GOT3 (cell line): ENCODE measurements around the gene HEMGN.
"Not testable (repeated sequence)": the region's sequence is repeated elsewhere in the genome, so short reads cannot be mapped to it uniquely, and the experiment has no call there.

Experiments used
- DNase-seq: peaks from one replicate; lab custom pipeline; 2025; ENCODE audit warnings: mixed read lengths; lab: John Stamatoyannopoulos, UW

HEMGN gene, protein sequence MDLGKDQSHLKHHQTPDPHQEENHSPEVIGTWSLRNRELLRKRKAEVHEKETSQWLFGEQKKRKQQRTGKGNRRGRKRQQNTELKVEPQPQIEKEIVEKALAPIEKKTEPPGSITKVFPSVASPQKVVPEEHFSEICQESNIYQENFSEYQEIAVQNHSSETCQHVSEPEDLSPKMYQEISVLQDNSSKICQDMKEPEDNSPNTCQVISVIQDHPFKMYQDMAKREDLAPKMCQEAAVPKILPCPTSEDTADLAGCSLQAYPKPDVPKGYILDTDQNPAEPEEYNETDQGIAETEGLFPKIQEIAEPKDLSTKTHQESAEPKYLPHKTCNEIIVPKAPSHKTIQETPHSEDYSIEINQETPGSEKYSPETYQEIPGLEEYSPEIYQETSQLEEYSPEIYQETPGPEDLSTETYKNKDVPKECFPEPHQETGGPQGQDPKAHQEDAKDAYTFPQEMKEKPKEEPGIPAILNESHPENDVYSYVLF

DNA sequence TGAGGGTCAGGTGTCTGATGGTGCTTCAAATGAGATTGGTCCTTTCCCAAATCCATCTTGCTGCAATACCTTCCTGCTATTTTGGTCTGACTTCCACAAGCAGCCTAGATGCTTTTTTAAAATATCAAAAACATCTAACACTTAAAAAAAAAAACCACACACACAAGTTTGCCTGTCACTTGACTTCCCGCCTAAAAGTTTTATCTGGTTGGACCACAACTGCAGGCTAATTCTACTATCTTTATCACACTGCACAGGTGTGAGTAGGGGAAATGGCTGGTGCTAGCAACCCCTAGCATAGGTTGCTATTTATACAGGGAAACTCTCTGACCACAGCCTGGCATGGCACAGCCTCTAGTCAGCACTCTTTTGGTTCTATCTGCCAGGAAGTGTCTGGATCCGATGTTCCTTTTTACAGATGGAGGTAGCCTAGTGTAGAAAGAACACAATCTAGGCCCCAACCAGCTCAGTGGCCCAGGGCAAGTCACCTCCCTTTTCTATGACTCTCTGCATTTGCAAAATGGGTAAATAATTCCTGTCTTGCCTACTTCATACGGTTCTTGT, at the start of gene HEMGN:
Gene HEMGN (minus strand): TSS at position 92 of the 564 bp plus-strand sequence. CDS start 36 bp downstream, at position 56.
- no peak for DNase-seq

DNA sequence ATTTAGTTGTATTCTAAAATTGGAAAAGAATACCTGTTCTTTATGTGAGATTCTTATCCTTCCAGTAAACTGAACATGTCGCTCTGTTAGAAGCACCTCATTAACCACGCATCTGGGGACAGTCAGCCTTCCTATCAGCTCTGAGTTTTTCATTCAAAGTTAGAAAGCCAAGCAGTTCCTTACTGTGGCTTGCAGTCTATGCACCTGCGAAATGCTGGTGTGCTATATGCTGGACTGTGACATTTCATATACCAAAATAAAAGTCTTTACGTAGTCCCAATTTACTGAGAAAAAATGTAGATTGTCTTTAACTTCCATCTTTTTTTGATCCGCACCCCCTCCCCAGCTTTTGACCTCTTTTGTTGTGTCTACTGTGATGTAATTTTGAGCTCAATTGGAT, 49.5 kb upstream of the HEMGN start:
- no peak for DNase-seq

DNA sequence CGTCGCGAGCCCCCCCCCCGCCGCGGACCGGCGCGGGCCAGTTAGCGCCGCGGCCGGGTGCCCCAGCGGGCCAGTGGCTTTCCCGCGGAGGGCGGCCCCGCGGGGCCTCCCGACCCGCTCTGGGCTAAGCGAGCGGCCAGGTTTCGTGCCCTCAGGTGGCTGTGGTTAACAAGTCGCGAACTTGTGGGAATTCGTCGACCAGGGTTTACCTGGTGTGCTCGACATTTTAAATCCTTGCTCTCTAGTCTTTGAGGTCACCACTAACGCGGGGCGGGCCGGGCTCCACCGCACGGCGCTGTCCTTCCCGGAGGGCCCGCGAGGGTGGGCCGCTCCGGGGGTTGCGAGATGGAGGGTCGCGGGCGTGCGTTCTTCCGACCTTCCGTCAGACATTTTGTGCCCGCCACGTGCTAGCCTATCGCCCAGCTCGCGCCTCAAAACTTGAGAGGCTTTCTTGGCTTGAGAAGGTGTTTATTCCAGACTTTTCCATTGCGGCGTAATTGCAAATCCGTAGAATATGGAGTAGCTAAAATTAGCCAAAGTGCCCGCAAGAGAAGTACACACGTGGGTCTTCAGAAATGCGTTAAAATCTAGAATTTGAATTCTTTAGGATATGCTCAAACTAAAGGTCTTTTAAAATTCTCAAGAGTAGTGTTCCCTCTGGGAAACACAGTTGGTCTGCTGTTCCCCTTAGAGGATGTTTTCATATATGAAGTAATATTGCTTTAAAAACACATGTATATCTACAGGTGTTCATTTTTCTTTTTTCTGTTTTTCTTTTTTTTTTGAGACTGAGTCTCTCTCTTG, 47.3 kb upstream of the HEMGN start:
- no peak for DNase-seq

DNA sequence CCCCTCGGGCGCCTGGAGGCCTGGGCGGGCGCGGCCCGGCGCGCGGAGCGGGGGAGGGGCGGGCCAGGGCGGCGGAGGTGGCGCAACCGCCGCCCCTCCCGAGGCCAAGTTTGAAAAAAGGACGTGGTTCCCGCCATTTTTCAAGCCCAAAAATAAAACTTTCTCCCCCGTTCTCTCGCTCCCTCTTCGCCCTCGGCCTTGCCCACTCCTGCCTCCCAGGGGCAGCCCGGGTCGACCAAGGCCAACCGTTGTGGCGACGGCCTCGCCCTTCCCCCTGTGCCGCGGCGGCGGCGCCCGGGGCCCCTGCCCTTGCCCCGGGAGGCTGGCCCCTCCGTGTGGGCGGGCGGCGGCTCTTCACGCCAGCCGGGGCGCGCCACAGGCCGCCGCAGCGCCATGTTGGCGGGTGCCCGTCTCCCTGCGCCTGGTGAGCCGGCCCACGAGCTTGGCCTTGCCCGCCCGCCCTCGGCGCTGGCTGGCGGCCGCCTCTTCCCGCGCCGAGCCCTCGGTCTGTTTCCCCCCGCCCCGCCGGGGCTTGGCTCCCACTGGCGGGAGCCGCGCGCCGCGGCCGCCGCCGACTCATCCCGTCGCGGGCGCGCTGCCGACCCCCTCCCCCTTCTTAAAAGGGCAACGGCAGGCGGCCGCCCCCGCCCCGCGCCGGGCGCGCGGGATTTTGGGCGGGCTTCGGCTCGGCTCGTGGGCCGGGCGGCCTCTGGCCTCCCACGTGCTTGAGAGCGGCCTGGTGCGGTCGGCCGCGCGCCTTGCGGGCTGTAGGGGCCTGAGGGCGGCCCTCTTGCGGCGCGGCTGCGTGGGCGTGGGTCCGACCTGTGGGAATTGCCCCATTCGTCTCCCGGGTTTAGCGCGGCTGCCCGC, 46.5 kb upstream of the HEMGN start:
- peak; percentile 29 for DNase-seq

DNA sequence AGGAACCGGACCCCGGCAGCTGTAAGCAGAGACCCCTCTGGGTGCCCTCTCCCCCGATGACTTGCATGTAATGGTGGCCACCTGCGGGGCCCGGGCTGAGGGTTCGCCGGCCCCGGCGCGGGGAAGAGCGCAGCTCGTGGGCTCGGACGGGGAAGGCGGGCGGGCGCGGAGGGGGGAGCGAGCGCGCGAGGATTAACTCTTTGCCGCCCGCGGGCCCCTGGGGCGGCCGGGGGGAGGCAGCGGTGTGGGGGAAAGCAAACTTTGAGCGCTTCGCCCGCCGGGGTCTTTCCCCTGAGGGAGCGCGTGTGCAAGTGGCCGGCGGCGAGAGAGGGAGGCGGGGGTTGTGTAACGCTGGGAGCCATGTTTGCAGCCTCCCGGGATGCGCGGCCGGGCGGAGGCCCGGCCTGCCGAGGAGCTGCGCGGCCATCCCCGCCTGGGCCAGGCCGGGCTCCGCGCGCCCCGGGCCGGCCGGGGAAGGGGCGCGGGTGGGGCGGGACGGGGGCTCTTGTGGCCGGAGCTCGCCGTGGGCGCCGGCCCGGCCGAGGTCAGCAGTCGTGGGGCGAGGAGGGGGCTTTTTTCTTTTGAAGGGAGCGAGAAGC, 45.7 kb upstream of the HEMGN start:
- DNase-seq = no peak

DNA sequence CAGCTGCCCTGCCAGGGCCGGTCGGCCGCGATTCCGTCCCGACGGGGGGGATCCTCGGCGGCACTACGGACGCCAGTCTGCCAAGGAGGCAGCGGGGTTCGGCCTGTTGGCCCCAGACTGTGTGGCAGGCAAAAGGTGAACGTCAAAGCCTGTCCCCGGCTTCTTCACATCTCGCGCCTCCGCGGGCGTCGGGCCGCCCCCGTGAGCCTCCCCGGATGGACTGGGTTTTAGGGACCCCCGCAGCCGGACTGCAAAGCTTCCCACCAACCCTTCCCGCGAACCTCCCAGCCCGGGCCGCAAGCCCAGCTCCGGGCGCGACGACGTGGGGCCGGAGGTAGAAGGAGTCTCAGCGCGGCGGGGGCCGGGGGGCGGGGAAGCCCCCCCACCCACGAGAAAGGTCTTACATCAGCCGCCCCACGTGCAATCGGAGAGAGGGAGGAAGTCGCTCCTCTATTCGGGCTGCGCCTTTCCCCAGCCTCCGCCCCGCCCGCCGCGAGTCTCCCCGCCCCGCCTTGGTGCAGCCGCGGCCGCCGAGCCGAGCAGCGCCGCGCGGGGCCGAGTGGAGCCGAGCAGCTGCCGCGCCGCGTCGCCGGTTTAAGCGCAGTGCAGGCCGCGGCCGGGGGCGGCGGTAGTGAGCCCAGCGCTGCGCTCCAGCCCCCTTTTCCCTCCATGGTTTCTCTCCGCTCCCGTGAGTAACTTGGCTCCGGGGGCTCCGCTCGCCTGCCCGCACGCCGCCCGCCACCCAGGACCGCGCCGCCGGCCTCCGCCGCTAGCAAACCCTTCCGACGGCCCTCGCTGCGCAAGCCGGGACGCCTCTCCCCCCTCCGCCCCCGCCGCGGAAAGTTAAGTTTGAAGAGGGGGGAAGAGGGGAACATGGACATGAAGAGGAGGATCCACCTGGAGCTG, 45.0 kb upstream of the HEMGN start, which contains the start of gene ANP32B:
Gene ANP32B (plus strand): TSS at position 659 of the 906 bp plus-strand sequence. CDS start 215 bp downstream, at position 874.
- DNase-seq = peak; percentile 68

DNA sequence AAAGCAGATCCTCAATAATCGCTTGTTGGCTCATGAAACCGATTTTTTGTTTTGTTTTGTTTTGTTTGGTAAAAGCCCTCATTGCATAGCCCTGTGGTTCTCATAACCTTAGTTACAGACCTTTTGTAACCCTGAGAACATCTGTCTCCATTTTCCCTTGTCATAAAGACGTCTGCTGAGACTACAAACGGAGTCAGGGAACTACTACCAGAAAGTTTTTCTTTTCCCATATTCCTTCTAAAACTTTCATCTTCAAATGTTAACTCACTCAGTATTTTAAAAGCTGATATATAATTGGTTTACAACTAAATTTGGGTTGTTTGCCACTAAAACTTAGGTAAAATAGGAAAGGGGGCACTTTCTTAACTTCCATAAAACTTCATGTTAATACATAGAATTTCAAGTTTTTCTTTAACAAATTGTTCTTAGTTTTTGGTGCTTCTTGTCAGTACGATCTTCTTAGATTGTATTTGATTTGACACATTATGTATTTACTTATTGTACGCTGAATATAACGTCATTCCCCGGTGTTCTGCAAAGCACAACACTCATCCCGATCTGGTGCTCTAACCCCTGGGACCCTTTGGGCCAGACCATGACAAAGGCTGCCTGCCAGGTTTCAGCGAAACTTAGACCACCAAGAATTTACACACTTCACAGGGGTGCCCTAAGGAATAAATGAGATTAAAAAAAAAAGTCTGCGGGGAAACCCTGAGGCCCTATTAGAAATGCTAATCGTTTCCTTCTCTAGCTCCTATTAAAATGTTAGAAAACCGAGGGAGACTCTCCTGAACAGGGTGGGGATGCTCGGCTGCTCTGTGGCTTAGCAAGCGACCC, 44.1 kb upstream of the HEMGN start:
- no peak for DNase-seq

DNA sequence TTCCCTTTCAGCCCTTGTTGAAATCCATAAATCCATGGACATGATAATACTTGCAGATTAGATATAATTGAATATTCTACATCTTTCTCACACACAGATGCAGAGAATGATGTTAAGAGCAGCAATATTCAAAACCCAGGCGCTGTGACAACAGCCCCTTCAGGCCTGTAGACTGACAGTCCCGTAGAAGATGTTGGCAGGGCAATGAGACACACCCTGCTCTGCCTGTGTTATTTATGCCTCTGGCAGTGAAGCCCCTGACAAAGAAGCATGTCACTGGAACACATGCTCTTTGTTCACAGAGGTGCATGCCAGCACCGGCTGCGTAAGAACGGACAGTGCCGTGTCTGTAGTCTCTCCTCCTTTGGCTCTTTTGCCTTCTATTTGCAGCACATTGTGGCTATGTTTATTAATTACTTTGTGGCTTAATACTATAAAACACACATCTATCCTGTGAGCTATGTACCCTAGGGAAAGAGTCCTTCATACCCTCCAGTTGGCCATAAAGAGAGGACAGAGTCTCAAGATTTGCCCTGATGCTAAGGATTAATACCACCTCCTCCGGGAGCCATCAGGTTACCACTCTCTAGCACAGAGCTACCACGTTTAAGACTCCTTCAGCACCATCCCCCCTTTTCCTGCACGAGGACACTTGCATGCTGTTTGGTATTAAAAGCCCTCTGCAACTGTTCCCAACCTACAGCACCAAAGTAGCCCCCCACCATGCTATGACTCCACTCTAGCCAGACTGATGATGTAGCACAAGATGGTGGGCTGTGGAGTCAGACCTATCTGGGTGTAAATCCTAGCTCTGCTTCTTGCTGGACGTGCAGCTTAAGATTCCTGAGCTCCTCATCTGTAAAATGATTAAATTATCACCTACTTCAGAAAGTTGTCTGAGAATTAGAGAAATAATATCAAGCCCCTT, 43.2 kb upstream of the HEMGN start:
- no peak for DNase-seq

DNA sequence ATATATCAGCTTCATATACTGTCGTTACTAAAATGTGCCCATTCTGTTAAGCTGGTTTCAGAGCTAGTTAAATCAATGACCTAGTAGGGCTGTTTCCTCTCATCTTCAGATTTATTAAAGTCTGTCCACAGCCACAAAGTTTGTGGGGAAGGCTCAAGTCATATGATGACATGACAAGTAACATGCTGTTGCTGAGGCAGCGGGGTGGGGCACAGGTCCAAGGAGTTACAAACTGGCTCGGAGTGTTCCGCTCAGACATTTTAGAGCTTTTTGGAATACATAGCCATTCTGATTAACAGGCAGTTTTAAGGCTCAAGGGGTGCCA, 42.5 kb upstream of the HEMGN start:
- no peak for DNase-seq

DNA sequence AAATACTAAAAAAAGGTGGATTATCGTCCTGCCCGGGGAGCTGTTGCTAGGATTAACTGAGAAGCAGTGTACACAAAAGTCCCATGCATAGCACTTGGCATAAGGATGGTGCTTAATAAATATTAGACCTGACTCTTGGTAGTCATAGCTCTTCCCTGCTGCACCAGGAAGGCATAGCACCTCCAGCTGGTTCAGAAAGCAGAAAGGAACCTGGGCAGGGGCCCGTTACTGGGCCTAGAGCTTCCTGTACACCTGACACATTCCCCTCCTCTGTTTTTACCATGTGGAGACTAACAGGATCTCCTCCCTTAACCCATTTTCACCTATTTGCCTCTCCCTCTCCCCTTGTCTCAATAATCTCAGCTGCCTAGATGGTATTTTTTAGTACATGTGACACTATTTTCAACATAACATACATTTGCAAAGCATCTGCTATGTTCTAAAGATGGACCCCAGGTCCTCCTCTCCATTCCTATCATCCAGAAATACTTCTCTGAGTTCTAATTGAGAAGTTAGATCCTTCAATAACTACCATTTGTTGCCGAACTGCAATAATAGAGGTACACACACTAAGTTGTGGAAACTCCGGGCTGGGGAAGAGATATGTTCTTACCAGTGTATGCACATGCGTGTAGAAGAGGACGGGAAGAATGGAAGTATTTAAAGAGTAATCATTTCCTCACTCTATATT, 42.0 kb upstream of the HEMGN start:
- no peak for DNase-seq

DNA sequence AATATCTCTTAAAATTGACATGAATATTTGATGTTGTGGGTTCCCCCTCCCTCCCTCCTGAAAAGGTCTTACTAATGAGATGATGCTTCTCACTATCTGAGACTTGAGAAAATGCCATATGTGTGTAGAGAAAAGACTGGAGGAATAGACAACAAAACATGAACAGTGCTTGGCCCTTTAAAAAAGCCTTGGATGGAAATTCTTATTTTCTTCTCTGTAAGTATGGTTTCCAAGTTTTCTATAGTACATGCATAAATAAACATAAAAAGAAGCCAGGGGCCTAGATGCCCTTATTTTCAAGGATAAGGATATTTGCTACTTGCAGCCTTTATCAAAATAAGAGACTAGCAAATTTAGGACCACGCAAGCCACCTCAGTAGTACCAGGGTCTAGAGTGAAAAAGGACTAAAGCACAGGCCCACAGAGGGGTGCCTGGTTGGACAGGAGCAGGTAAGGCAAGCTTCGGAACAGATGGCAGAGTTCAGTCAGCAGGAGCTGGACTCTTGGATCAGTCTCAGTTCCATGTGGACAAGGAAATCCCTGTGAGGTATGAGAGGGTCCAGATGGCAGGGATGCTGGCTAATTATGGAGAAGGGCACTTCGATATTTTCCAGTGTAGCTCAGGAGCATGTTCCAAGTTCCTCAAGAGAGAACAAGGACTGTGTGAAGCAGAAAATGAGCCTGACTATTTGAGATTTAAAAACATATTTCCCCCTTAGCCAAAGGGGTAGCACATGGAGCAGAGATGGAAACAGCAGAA, 40.6 kb upstream of the HEMGN start:
- no peak for DNase-seq

DNA sequence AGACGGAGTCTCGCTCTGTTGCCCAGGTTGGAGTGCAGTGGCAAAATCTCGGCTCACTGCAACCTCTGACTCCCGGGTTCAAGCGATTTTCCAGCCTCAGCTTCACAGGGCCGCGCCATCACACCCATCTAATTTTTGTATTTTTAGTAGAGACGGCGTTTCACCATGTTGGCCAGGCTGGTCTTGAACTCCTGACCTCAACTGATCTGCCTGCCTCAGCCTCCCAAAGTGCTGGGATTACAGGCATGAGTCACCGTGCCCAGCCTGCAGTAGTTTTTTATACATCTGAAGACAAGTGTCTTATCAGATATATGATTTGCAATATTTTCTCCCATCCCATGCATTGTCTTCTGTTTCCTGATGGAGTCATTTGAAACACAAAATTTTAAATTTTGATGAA, 38.7 kb upstream of the HEMGN start:
- DNase-seq = not testable (repeated sequence)

DNA sequence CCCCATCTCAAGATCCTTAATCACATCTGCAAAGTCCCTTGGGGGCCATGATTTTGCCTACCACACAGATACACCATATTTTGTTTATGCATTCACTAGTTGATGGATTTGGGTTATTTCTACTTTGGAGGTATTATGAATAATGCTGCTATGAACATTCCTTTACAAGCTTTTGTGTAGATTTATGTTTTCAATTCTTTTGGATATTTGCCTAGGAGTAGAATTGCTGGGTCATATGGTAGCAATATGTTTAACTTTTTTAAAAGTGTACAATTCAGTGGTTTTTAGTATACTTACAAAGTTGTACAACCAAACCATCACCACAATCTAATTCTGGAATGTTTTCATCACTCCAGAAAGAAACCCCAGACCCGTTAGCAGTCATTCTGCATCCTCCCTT, 37.4 kb upstream of the HEMGN start:
- DNase-seq = no peak

DNA sequence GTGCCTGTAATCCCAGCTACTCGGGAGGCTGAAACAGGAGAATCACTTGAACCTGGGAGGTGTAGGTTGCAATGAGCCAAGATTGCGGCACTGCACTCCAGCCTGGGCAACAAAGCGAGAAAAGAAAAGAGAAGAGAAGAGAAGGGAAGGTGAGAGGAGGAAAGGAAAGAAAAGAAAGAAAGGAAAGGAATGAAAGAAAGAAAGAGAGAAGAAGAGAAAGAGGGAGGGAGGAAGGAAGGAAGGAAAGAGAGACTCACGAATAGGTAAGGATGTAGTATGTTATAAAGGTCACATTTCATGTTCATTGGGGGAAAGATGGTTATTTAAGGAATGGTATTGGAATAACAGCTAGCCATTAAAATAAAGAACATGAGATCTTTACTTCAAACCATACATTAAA, 34.8 kb upstream of the HEMGN start:
- DNase-seq = no peak

DNA sequence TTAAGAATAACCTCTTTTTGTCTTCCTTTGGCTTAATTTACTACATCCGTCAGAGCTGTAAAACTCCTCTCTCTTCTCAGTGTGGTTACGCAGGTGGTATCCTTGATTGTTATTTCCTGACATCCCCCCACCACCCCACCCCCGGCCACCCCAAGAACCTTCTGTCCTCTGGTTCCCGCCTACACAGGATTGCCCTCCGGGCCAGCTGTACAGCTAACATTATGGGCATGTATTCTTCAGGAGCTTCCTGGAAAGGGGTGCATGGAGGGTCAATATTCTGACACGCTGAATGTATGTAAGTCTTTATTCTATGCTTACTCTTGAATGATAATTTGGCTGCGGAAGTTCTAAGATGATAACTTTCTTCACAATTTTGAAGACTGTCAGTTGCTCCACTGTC, 32.2 kb upstream of the HEMGN start:
- DNase-seq = no peak

DNA sequence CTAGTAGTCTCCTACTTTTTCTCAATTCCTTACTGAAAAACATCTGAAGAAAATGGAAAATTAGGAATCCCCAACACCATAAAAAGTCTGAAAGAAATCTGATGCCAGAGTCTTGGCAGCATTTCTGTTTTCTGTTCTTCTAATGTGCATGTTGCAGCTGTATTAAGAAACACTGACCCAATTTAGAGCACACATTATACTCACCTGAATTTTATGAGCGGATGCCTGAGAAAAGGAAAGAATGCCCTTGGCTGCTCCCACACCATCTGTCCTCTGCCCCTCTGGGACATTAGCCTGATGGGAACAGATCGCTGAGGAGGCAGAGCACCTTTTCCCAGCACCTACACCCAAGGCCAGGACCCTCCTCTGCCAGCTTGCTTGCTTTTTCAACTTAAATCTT, 31.0 kb upstream of the HEMGN start:
- DNase-seq = no peak

DNA sequence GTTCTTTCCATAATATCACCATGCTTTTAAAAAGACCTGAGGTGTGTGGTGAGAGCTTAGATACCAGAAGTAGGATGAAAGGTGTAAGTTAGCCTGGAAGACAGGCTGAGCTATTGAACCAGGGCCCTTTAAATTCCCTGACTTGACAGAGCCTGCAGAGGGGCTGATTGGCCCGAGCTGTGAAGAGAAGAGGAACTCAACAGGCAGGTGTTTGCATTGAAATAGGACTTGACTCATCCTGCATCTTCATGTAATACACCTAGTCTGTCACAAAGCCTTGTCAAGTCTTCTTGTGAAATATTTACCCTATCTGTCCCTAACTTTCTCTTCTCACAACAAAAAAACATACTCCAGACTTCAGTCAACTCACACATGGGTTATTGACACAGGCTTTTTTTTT, 28.5 kb upstream of the HEMGN start:
- no peak for DNase-seq
